Naive thymus-derived CD8-positive, alpha-beta T cell (primary cell): Measurements from ENCODE around the gene DDN. TPM values are rescaled to one million over a fixed set of nuclear protein-coding genes. Genes with fewer than 3 reads are reported as not detected.
A peak's percentile ranks its signal among the peaks of the same experiment; 100 is the strongest.

Source experiments
- ATAC-seq, 2 donors: fragments of 150-1000 bp; cut with Tn5 transposase in 1 of 2; sonication (Bioruptor Pico), chemical (Tn5 transposase) in 1 of 2; 1 replicate in 1 of 2; 2 replicates in 1 of 2; pipeline ENCODE4 v1.10.0; 2021; ENCODE audit warnings: mild to moderate bottlenecking in 2 of 2, moderate library complexity in 2 of 2
- POLR2A ChIA-PET: fragments of 350-600 bp; sonication (Branson Sonifier 250); formaldehyde crosslinking; loops from one replicate; lab custom pipeline; 2021; ENCODE audit warnings: antibody characterized with exemption; lab: Charles Lee
- DNase-seq, 10 donors: peaks; one replicate each; pipeline versions ENCODE4 v3.0.0 to v3.0.0-alpha.2; 2020 to 2022
- H3K27ac Mint-ChIP-seq, 10 donors: one replicate each; pipeline ENCODE4 v1.8.0; 2020 to 2022; ENCODE audit warnings: mild to moderate bottlenecking in 10 of 10, mixed read lengths in 10 of 10, moderate library complexity in 4 of 10, inconsistent platforms in 1 of 10
- H3K27me3 Mint-ChIP-seq, 5 donors: one replicate each; pipeline ENCODE4 v1.8.0; 2021 to 2022; ENCODE audit warnings: mixed read lengths in 5 of 5
- H3K36me3 Mint-ChIP-seq, 3 donors: one replicate each; pipeline ENCODE4 v1.8.0; 2020 to 2022; ENCODE audit warnings: mixed read lengths in 3 of 3, mild to moderate bottlenecking in 2 of 3, inconsistent platforms in 1 of 3
- H3K4me1 Mint-ChIP-seq, 4 donors: one replicate each; pipeline ENCODE4 v1.8.0; 2021 to 2022; ENCODE audit warnings: mixed read lengths in 4 of 4
- H3K4me3 Mint-ChIP-seq, 10 donors: one replicate each; pipeline ENCODE4 v1.8.0; 2020 to 2022; ENCODE audit warnings: mild to moderate bottlenecking in 10 of 10, mixed read lengths in 10 of 10, moderate library complexity in 6 of 10, inconsistent platforms in 1 of 10
- H3K9me3 Mint-ChIP-seq, 9 donors: one replicate each; pipeline ENCODE4 v1.8.0; 2020 to 2022; ENCODE audit warnings: mixed read lengths in 9 of 9, mild to moderate bottlenecking in 3 of 9, inconsistent platforms in 1 of 9, moderate library complexity in 1 of 9
- polyA plus RNA-seq, 3 donors: library from polyadenylated mRNA; unstranded; fragments of 300-500 nt; fragmentation: Illumina TruSeq; gene quantifications; one replicate each; pipeline ENCODE4 v1.2.3, GENCODE V29; 2021
- total RNA-seq, 8 experiments: library from RNA in 2 of 8; stranded (reverse) in 2 of 8; gene quantifications; one replicate each; pipeline ENCODE4 v1.2.3 and lab custom pipeline; 2021 to 2026

Gene DDN
- total and polyA plus RNA-seq, 5 experiments from 2014 or later = 0.14 to 0.18 TPM; not detected in 3

DNA sequence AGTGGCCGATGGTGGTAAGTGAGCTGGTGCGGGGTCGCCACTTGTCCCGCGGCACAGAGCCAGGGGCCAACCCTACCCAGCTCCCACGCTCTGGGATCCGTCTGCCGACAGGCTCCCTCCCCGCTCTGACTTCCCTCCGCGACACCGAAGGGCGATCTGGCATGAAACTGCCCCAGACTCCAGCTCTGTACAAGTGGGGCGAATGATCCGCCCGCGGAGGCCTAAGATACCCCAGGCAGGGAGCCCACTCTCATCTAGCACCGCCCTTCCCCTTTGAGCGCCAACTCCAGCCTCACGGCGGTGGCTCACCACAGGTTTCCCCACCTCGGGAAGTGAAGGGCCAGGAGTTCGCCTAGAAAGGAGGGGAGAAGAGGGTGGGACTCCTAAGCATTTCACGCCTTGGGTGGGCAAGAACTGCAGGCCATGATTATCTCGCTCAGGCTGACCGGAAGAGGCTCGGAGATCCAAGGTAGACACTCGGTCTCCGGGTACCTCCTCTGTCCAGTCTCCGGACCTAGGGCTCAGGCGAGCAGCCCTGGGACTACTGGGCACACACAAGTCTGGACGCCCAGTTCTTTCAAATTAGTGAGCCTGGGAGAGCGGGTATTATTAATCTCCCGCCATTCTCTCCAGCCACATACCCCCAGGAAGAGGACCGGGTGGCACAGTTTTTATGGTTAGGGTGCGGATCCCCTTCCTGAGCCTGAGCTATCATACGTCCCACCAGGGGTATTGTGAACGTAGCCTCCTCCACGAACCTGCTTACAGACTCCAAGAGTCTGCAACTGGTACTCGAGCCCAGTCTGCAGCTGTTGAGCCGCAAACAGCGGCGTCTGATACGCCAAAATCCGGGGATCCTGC, 20.2 kb downstream of the DDN start:
- no peaks in the 10 kb centered on the region for H3K9me3 Mint-ChIP-seq
- H3K4me3 Mint-ChIP-seq = peak overlapping the region; percentile 77 to 93 (median 90)
- H3K36me3 Mint-ChIP-seq = peaks cover 0 to 2% (median 0%) of the 10 kb centered on the region in 3 donors
- H3K4me1 Mint-ChIP-seq = peaks cover 32 to 54% (median 47%) of the 10 kb centered on the region in 4 donors
- DNase-seq (no peak), ATAC-seq (peak; percentile 10 to 18)
- H3K27me3 Mint-ChIP-seq = peaks cover 5 to 25% (median 16%) of the 10 kb centered on the region in 5 donors
- POLR2A ChIA-PET = interaction anchor here (0.7 to 6.7 kb wide), 13 partner anchors 9 to 126 kb away, joined by 3 to 47 read pairs (median 6); partner anchors contain the start of genes ARF3, DDN, DDX23 and FKBP11
- peak overlapping the region; percentile 53 to 93 (median 82) for H3K27ac Mint-ChIP-seq

DNA sequence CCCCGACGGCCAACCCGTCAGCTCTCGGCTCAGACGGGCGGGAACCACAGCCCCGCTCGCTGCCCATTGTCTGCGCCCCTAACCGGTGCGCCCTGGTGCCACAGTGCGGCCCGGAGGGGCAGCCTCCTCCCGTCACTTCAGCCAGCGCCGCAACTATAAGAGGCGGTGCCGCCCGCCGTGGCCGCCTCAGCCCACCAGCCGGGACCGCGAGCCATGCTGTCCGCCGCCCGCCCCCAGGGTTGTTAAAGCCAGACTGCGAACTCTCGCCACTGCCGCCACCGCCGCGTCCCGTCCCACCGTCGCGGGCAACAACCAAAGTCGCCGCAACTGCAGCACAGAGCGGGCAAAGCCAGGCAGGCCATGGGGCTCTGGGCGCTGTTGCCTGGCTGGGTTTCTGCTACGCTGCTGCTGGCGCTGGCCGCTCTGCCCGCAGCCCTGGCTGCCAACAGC, 20.9 kb downstream of the DDN start, which contains the start of gene WNT1:
Gene WNT1, plus strand, starts transcription at position 32 of the 450 bp plus-strand sequence. Its CDS starts 329 bp downstream, at position 361.
- peak within 1 kb of the TSS; percentile 53 to 95 (median 84) for H3K27ac Mint-ChIP-seq
- H3K4me3 Mint-ChIP-seq = peak within 1 kb of the TSS; percentile 77 to 93 (median 90)
- ATAC-seq (peak in 1 of 2 donors; percentile 6), DNase-seq (peak in 1 of 10 donors; percentile 50)
- POLR2A ChIA-PET = interaction anchor here (0.9 to 6.7 kb wide), 5 partner anchors 9 to 53 kb away, joined by 3 to 47 read pairs (median 18); partner anchors contain the start of genes ARF3, DDN, FKBP11 and WNT10B
- peaks cover 0 to 2% (median 0%) of the 10 kb centered on the region in 3 donors for H3K36me3 Mint-ChIP-seq
- H3K27me3 Mint-ChIP-seq = peaks cover 5 to 31% (median 22%) of the 10 kb centered on the region in 5 donors
- peaks cover 32 to 54% (median 48%) of the 10 kb centered on the region in 4 donors for H3K4me1 Mint-ChIP-seq
- H3K9me3 Mint-ChIP-seq = no peaks in the 10 kb centered on the region

DNA sequence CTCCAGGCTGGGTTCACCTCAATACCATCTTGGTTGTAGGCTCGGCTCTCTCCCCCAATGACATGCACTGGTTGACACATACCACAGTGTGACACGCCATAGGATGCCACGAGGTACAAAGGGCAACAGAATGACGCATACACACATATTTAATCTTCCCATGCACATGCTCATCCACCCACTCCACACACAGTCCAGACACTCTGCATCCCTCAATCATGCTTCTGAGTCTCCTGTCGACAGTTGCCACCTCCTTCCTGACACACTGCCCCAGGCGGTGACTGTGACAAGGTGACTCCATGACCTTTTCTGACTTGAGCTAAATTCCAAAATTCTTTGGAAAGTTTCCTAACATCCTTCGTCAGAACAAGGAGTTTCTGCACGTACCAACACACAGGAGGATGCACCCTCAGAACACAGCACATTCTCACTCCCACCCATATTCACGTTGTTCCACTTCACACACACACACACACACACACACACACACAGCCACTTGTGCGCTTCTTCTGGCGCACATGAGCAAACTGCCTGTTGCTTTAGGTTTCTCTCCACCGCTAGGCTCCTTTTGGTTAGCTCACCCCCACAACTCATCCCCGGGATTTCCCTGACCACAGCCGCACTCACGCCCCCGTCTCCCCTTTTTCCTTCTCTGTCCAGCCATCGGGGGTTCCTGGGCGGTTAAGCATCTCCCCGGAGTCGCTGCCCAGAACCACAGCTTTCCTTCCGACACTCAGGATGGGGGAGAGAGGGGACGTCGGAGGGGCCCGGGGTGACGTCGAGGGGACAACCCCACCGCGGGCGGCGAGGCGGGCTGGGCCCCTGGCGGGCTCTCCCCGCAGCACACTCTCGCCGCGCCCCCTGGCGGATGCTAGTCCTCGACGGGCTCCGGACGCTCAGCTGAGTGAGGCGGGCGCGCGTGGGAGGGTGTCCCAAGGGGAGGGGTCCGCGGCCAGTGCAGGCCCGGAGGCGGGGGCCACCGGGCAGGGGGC, 21.6 kb downstream of the DDN start:
- Mint-ChIP-seq H3K36me3 (peaks cover 0 to 2% (median 0%) of the 10 kb centered on the region in 3 donors), H3K27ac (peak overlapping the region; percentile 22 to 95 (median 69))
- POLR2A ChIA-PET = interaction anchor here (0.8 to 6.7 kb wide), 7 partner anchors 10 to 83 kb away, joined by 3 to 47 read pairs (median 4); partner anchors contain the start of genes ARF3, DDN and FKBP11

DNA sequence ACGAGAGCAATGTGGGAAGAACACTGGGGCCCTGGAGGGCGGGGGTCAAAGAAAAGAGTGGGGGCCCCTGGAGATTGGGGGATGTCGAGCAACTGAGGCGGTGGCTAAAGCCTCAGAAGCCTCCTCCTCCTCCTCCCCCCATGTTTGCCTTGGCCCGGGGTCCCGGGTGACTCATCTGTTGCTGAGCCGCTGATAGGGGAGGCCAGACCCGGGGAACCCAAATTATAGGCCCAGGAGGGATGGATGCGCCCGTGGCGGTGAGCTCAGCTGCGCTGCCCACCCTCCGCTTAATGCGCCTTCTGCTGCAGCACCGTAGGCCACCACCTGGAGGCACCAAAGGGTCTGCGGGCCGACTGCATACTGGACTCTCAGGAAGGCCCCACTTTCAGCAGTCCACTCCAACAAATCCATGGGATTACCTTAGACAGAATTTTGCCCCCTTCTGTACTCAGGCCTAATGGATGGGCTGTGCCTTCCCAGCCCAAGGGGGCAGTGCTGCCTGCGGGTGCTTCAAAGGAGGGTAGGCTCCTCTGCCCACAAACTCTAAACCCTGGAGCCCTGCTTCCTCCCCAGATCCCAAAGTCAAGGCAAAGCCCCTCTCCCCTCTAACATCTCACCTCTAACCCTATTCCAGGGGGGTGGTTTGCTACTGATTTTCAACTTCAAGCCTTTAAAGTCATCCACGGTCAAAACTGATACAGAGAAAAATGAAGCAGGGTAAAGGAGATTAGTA, 25.1 kb downstream of the DDN start:
- no peaks in the 10 kb centered on the region for H3K9me3 Mint-ChIP-seq
- POLR2A ChIA-PET = no interaction called here
- DNase-seq (peak in 2 of 10 donors; percentile 24 to 46), ATAC-seq (no peak)
- H3K4me1 Mint-ChIP-seq = peaks cover 26 to 49% (median 46%) of the 10 kb centered on the region in 4 donors
- H3K27me3 Mint-ChIP-seq = peaks cover 16 to 62% (median 49%) of the 10 kb centered on the region in 5 donors
- no peak overlapping the region for H3K4me3 Mint-ChIP-seq
- peaks cover 0 to 2% (median 0%) of the 10 kb centered on the region in 3 donors for H3K36me3 Mint-ChIP-seq
- H3K27ac Mint-ChIP-seq = no peak overlapping the region

More for the DNA sequence above, 21.6 kb downstream of the DDN start:
- Mint-ChIP-seq H3K4me1 (peaks cover 32 to 53% (median 50%) of the 10 kb centered on the region in 4 donors), H3K9me3 (no peaks in the 10 kb centered on the region), H3K27me3 (peaks cover 7 to 39% (median 30%) of the 10 kb centered on the region in 5 donors), H3K4me3 (peak overlapping the region; percentile 33 to 82 (median 64))
- ATAC-seq (peak; percentile 52 to 59), DNase-seq (peak; percentile 76 to 88 (median 78))

DNA sequence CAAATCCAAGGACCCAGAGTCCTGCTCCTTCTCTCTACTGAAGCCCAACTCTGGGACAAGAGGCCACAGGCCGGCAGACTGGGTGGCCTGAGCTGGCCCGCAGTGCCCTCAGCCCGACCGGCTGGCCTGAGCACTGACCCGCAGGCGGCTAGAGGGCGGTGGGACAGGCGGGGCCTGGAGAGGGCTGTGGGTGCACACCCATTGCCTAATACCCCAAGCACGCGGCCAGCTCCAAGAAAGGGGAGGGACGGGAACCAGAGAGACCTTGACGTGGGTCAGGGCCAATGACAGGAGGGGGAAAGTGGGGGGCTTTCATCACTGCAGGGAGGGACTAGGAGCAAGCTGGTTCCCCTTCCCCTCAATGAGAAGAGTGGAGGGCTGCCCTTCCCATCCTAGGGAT, 25.6 kb downstream of the DDN start:
- DNase-seq (no peak), ATAC-seq (no peak)
- Mint-ChIP-seq H3K4me1 (peaks cover 23 to 46% (median 42%) of the 10 kb centered on the region in 4 donors), H3K36me3 (peaks cover 0 to 2% (median 0%) of the 10 kb centered on the region in 3 donors), H3K27ac (no peak overlapping the region), H3K4me3 (no peak overlapping the region), H3K9me3 (no peaks in the 10 kb centered on the region), H3K27me3 (peaks cover 16 to 57% (median 49%) of the 10 kb centered on the region in 5 donors)
- POLR2A ChIA-PET = no interaction called here

DNA sequence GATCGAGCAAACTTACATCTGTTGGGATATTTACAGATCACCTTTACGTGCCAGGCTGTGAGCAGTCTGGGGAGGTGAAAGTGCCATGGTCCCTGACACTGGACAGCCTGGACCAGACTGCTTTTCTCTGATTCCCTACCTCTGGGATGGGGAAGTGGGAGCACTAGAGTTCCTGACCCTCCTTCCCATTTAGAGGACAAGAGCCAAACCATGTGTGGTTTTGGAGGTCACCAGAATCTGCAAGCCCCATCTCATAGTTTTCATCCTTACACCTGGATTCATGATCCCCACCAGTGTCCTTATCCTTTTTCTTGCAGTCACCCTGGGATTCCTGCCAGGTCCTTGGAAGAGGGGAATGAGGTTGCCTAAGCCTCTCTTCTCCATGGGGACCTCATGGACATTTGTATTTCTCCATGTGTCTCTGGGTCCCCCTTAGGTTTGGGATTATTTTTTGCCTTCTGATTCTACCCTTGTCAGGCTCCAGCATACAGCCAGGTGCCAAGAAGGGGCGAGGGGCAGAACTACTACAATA, 26.2 kb downstream of the DDN start:
- Mint-ChIP-seq H3K27ac (no peak overlapping the region), H3K36me3 (peaks cover 0 to 2% (median 0%) of the 10 kb centered on the region in 3 donors), H3K27me3 (peaks cover 16 to 55% (median 49%) of the 10 kb centered on the region in 5 donors), H3K4me1 (peaks cover 23 to 44% (median 41%) of the 10 kb centered on the region in 4 donors), H3K9me3 (no peaks in the 10 kb centered on the region), H3K4me3 (no peak overlapping the region)
- POLR2A ChIA-PET = no interaction called here
- no peak for DNase-seq
- no peak for ATAC-seq

DNA sequence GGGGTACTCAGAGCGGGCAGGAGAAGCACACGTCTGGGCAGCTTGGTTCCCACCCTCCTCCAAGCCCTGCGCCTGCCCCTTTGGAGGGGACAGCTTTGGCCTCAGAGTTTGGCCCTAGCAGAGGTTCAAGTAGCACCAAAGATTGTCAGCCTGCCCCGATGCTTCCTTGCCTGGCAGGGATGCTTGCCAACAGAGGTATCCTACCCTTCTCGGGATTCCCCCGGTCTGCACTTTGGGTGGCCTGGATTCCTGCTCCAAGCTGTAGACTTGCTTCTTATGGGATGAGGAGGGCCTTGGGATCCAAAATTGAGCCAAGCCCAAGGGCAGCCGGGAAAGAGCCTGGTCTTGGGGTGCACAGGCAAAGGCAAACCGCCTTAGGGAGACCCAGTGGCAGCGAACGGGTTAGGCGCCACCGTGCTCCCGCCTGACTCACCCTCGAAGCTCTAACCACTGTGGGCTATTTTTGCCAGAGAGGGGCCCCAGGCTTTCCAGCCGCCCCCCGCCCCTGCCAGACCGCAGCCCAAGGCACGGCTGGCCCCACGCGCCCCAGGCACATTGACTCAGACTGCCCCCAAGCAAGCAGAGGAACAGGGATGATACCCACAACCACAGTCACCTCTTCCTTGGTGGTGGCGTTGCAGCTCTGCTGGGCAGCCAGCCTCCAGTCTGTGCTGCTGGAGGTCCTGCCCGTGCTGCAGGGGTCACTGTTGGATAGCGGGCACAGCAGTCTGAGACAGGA, 26.8 kb downstream of the DDN start:
- peaks cover 14 to 50% (median 44%) of the 10 kb centered on the region in 5 donors for H3K27me3 Mint-ChIP-seq
- no peaks in the 10 kb centered on the region for H3K36me3 Mint-ChIP-seq
- no peak for ATAC-seq
- POLR2A ChIA-PET = interaction anchor here (1.2 kb wide), 1 partner anchor 58 kb away, joined by 5 read pairs; no protein-coding TSS in a partner anchor
- no peaks in the 10 kb centered on the region for H3K9me3 Mint-ChIP-seq
- no peak for DNase-seq
- H3K4me3 Mint-ChIP-seq = peak overlapping the region in 7 of 10 donors; percentile 65 to 88 (median 76)
- peaks cover 18 to 39% (median 35%) of the 10 kb centered on the region in 4 donors for H3K4me1 Mint-ChIP-seq
- H3K27ac Mint-ChIP-seq = peak overlapping the region in 2 of 10 donors; percentile 25 to 84

DNA sequence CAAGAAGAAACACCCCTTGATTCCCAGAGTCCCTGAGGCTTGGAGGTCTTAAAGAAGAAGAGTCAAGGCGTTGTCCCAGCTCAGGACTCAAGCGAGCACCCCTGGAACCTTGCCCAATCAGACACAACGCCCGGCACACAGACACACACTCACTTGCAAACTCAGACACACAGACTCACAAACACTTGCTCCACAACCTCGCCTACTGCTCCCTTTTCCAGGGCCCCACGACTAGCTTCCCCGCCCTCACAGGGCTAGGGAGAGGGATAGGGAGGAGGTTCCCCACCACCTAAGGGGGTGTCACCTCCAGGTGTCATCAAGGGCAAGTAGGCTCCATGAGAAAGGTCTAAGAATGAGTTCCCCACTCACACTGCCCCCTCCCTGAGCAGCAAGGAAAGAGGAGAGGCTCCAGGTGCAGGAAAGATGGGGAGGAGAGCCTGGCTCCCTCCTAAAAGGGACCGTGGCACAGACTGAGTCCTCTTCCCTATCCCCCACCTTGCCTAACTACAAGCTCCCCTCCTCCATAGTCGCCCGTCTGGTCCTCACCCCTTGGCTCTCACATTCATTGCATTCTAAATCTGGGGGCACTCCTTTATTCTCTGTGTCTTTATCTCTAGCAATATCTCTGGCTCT, 28.4 kb downstream of the DDN start:
- Mint-ChIP-seq H3K36me3 (no peaks in the 10 kb centered on the region), H3K27me3 (peaks cover 14 to 47% (median 41%) of the 10 kb centered on the region in 5 donors), H3K27ac (peak overlapping the region in 4 of 10 donors; percentile 8 to 84 (median 50)), H3K4me3 (peak overlapping the region; percentile 55 to 81 (median 65)), H3K9me3 (no peaks in the 10 kb centered on the region), H3K4me1 (peaks cover 16 to 35% (median 30%) of the 10 kb centered on the region in 4 donors)
- DNase-seq = no peak
- ATAC-seq = no peak
- POLR2A ChIA-PET = interaction anchor here (1.2 to 4.5 kb wide), 2 partner anchors 9 to 57 kb away, joined by 5 to 21 read pairs; no protein-coding TSS in a partner anchor

DNA sequence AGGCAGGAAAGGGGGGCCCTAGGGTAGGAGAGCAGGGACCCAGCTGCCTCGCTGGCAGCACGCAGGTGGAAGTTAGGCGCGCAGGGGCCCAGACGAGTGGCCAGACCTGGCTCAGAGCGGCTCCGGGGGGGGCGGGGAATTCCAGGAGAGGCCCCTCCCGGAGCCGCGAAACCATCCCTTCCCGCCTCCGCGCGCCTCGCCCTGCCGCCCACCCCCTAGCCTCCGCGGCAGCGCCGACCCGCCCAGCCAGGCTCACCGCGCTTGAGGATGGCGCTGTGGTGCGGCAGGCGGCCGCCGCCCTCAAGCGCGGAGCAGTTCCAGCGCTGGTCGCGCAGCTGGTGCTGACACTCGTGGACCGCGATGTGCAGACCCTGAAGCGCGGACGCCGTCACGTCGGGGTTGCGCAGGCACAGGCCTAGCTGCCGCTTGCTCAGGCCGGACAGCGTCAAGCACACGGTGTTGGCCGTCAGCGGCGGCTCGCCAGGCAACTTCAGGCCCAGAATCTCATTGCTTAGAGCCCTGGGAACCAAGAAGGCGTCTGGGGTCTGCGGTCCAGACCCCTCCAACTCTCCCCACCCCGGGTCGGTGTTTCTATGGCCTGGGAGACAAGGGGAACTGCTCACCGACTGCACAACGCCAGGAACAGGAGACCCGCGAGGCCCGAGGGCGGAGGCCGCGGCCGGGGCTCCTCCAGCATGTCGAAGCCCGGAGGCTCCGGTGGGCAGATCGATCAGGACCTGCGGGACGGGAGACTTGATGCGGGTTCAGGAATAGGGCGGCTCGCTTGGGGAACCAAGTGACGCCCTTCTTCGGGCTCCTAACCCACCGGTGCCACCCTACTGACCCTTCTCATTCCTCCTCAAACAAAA, 29.1 kb downstream of the DDN start:
- ATAC-seq (peak; percentile 75 to 88), DNase-seq (peak in 6 of 10 donors; percentile 19 to 50 (median 37))
- POLR2A ChIA-PET = interaction anchor here (0.5 to 4.5 kb wide), 4 partner anchors 10 to 265 kb away, joined by 3 to 21 read pairs (median 4); partner anchors contain the start of gene ARF3
- peaks cover 14 to 47% (median 38%) of the 10 kb centered on the region in 5 donors for H3K27me3 Mint-ChIP-seq
- peaks cover 16 to 35% (median 30%) of the 10 kb centered on the region in 4 donors for H3K4me1 Mint-ChIP-seq
- no peaks in the 10 kb centered on the region for H3K9me3 Mint-ChIP-seq
- H3K36me3 Mint-ChIP-seq = no peaks in the 10 kb centered on the region
- peak overlapping the region in 3 of 10 donors; percentile 8 to 84 (median 40) for H3K27ac Mint-ChIP-seq
- H3K4me3 Mint-ChIP-seq = peak overlapping the region in 9 of 10 donors; percentile 7 to 81 (median 65)
